Transverse colon (tissue), 4 donors: ENCODE measurements around the gene MEIS2. TPM values are rescaled to one million over a fixed set of nuclear protein-coding genes. Genes with fewer than 3 reads are reported as not detected.

Experiments
- DNase-seq: peaks from one replicate; pipeline ENCODE4 v3.0.0-alpha.2; 2019
- H3K27ac ChIP-seq, 4 donors: fragments of 200-600 bp; sonication (generic); 2 replicates each; pipeline ENCODE4 v1.5.1; 2016 to 2018; ENCODE audit warnings: inconsistent platforms in 4 of 4
- H3K27me3 ChIP-seq: fragments of 200-600 bp; sonication (generic); 2 replicates; pipeline ENCODE4 v1.5.1; 2017; ENCODE audit warnings: inconsistent platforms
- H3K36me3 ChIP-seq, 4 donors: fragments of 200-600 bp; sonication (generic); 2 replicates each; pipeline ENCODE4 v1.5.1; 2017 to 2019; ENCODE audit warnings: inconsistent platforms in 4 of 4
- H3K4me1 ChIP-seq, 4 donors: fragments of 200-600 bp; sonication (generic); 2 replicates each; pipeline ENCODE4 v1.5.1; 2017 to 2020; ENCODE audit warnings: inconsistent platforms in 4 of 4
- H3K4me3 ChIP-seq, 4 donors: fragments of 200-600 bp; sonication (generic); 1 replicate in 1 of 4; 2 replicates in 3 of 4; pipeline versions ENCODE4 v1.5.1 to v1.6.1; 2017 to 2019; ENCODE audit warnings: inconsistent platforms in 4 of 4
- H3K9me3 ChIP-seq, 2 donors: fragments of 200-600 bp; sonication (generic); 2 replicates each; pipeline ENCODE4 v1.5.1; 2017 to 2019; ENCODE audit warnings: inconsistent platforms in 2 of 2
- EP300 ChIP-seq: sonication (generic); formaldehyde crosslinking; IDR thresholded peaks from one replicate; pipeline ENCODE4 v1.6.1; 2017; ENCODE audit warnings: antibody characterized with exemption, low read depth
- POLR2A ChIP-seq: fragments of 450-650 bp; IDR thresholded peaks from one replicate; pipeline ENCODE4 v1.6.1; 2016; ENCODE audit warnings: antibody characterized with exemption, mild to moderate bottlenecking, moderate library complexity
- POLR2AphosphoS5 ChIP-seq, 3 donors: sonication (generic); formaldehyde crosslinking; IDR thresholded peaks; one replicate each; pipeline ENCODE4 v1.6.1; 2016; ENCODE audit warnings: antibody characterized with exemption in 3 of 3
- WGBS, 2 donors: methylation state at CpG; one replicate each; pipeline ENCODE4 v1.1.5; 2018; ENCODE audit warnings: low coverage in 1 of 2; 5-methylcytosine and 5-hydroxymethylcytosine counted together
- in situ Hi-C, 4 donors: fragments of 200-750 bp; cut with MboI; loops; one replicate each; pipeline versions ENCODE4 v1.15.0 to v1.15.1; 2017; ENCODE audit warnings: low sequenced_read_pairs in 3 of 4, low pct_ligation_motif_present in 1 of 4, low pct_unique_long_range_greater_than_20kb in 1 of 4
- intact Hi-C: fragments of 100-400 bp; cut with DNase I; formaldehyde crosslinking; loops from one replicate; pipeline ENCODE4 v1.15.1; 2023; ENCODE audit warnings: low total_unique reads
- total RNA-seq, 4 donors: library from RNA; depleted of rRNA; stranded (reverse); fragments of >200 nt; gene quantifications; one replicate each; pipeline ENCODE4 v1.1.0, GENCODE V29; 2016
- TF ChIP-seq, protein P1 (sequence below), 5 experiments: fragments of 200-600 bp in 3 of 5; fragments of 450-650 bp in 2 of 5; sonication (generic) in 3 of 5; IDR thresholded peaks; 1 replicate in 2 of 5; 2 replicates in 3 of 5; pipeline ENCODE4 v1.5.1; 2016 to 2017; ENCODE audit warnings: antibody characterized with exemption in 5 of 5, inconsistent platforms in 3 of 5, mild to moderate bottlenecking in 2 of 5, moderate library complexity in 1 of 5

The MEIS2 gene
- total RNA-seq, 4 donors from 2014 or later, result 16.5 to 43.4 (median 32.7) TPM

GRCh38 chr15:36960947-36961227, 139.5 kb downstream of the MEIS2 start:
- intact Hi-C loops (no loop called here), in situ Hi-C loops (no loop called here)
- no peak for DNase-seq
- no peak for TF ChIP-seq EP300
- TF ChIP-seq POLR2AphosphoS5 (IDR thresholded peaks at IDR 0.05), result no peak
- TF ChIP-seq, protein P1, sequence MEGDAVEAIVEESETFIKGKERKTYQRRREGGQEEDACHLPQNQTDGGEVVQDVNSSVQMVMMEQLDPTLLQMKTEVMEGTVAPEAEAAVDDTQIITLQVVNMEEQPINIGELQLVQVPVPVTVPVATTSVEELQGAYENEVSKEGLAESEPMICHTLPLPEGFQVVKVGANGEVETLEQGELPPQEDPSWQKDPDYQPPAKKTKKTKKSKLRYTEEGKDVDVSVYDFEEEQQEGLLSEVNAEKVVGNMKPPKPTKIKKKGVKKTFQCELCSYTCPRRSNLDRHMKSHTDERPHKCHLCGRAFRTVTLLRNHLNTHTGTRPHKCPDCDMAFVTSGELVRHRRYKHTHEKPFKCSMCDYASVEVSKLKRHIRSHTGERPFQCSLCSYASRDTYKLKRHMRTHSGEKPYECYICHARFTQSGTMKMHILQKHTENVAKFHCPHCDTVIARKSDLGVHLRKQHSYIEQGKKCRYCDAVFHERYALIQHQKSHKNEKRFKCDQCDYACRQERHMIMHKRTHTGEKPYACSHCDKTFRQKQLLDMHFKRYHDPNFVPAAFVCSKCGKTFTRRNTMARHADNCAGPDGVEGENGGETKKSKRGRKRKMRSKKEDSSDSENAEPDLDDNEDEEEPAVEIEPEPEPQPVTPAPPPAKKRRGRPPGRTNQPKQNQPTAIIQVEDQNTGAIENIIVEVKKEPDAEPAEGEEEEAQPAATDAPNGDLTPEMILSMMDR (IDR thresholded peaks at IDR 0.05), result no peak
- no peak for TF ChIP-seq POLR2A
- H3K4me1 ChIP-seq, result peaks cover 0 to 7% (median 0%) of the 10 kb centered on the region in 4 donors
- no peaks in the 10 kb centered on the region for H3K36me3 ChIP-seq
- H3K27me3 ChIP-seq, result peaks cover 20% of the 10 kb centered on the region
- no peak overlapping the region for H3K4me3 ChIP-seq
- H3K27ac ChIP-seq, result no peak overlapping the region
- H3K9me3 ChIP-seq, result no peaks in the 10 kb centered on the region
- 71 to 92% methylated on average over 1 of the region's 1 CpG for WGBS, 2 donors

DNA sequence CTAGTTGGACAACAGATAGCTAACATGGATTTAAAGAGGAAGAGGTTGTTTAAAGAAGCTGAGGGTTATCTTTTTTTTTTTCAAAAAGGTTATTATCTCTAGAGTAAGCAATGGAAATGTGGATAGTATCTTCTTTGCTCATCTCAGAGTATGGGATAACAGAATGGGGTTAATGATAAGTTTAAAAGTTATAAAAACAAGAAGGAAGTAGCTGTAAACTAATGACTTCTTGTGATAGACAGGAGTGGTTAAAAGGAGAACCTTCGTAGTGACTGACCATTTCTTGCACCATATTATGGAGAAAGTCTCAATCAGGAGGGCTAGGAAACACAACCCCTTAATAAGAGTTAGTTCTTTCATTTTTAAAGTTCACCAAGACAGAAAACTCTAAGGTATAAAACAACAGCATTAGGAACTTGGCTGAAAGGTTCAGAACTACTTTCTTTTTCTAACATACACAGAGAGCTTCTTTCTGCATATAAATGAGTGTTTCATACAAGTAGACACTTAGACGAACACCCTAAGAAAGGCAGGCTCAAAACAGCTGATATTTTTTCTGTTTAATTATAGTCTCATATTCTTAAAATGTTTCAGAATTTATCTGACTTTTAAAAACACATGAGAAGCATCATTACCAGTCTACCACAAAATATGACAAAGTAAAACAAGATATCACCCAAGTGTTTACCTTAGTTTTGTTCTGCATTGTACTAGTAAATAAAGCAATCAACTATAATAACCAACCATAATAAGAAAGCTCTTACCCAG, 140.0 kb downstream of the MEIS2 start:
- in situ Hi-C loops (no loop called here), intact Hi-C loops (no loop called here)
- H3K27me3 ChIP-seq, result peaks cover 20% of the 10 kb centered on the region
- DNase-seq, result no peak
- WGBS, 2 donors, result 21 to 24% methylated on average over 2 of the region's 2 CpGs
- H3K4me1 ChIP-seq, result peaks cover 0 to 7% (median 0%) of the 10 kb centered on the region in 4 donors
- no peak overlapping the region for H3K4me3 ChIP-seq
- H3K9me3 ChIP-seq, result no peaks in the 10 kb centered on the region
- TF ChIP-seq, protein P1 (IDR thresholded peaks at IDR 0.05), result no peak
- TF ChIP-seq POLR2AphosphoS5 (IDR thresholded peaks at IDR 0.05) (no peak), EP300 (no peak), POLR2A (no peak)
- H3K36me3 ChIP-seq, result no peaks in the 10 kb centered on the region
- H3K27ac ChIP-seq, result no peak overlapping the region

DNA sequence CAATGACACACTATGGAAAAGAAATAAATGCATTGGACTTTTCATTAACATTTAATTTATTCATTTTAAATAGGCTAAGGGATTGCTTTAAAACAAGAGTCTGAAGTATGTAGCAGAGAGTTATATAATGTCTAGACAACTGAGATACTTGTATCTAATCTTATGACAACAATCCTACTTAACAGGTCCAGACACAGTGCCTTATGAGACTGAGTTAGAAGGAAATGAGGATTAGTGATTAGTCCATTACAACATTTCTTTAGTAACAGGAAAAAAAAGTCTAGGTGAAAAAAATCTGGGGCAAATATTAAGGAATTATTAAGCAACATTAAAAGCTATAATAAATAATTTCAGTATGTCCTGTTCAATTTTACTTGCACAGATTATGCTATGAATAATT, 140.6 kb downstream of the MEIS2 start:
- H3K4me3 ChIP-seq, result no peak overlapping the region
- H3K9me3 ChIP-seq, result no peaks in the 10 kb centered on the region
- H3K36me3 ChIP-seq, result no peaks in the 10 kb centered on the region
- no peak for DNase-seq
- peaks cover 20% of the 10 kb centered on the region for H3K27me3 ChIP-seq
- TF ChIP-seq POLR2AphosphoS5 (IDR thresholded peaks at IDR 0.05), result no peak
- no peak for TF ChIP-seq EP300
- TF ChIP-seq POLR2A, result no peak
- TF ChIP-seq, protein P1 (IDR thresholded peaks at IDR 0.05), result no peak
- H3K27ac ChIP-seq, result no peak overlapping the region
- H3K4me1 ChIP-seq, result peaks cover 0 to 7% (median 0%) of the 10 kb centered on the region in 4 donors
- in situ Hi-C loops, result no loop called here
- intact Hi-C loops, result no loop called here

DNA sequence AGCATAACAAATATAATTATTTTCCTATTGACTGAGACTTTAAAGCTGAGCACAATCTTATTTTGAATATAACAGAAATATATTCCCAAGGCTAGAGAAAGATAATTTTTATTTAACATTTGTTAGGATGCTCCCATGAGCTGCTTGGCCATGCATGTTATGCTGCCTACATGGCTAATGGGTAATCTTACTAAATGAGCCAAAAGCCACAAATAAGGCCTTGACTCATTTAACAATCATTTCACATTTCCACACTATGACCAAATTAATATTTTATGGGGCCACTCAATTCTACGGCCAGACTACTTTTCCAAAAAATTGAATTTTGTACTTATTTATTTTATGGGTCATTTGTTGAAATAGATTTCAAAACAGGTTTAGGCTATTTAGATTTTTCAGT, 141.7 kb downstream of the MEIS2 start:
- in situ Hi-C loops (no loop called here), intact Hi-C loops (no loop called here)
- DNase-seq, result no peak
- no peaks in the 10 kb centered on the region for H3K9me3 ChIP-seq
- H3K27me3 ChIP-seq, result peaks cover 20% of the 10 kb centered on the region
- TF ChIP-seq, protein P1 (IDR thresholded peaks at IDR 0.05), result no peak
- TF ChIP-seq POLR2A, result no peak
- TF ChIP-seq POLR2AphosphoS5 (IDR thresholded peaks at IDR 0.05), result no peak
- no peak for TF ChIP-seq EP300
- no peaks in the 10 kb centered on the region for H3K36me3 ChIP-seq
- H3K4me1 ChIP-seq, result peaks cover 0 to 7% (median 0%) of the 10 kb centered on the region in 4 donors
- H3K4me3 ChIP-seq, result no peak overlapping the region
- WGBS, 2 donors, result 83 to 90% methylated on average over 1 of the region's 1 CpG
- no peak overlapping the region for H3K27ac ChIP-seq
